ENCODE measurements around the gene CAMLG. TPM values are rescaled to one million over a fixed set of nuclear protein-coding genes. Genes with fewer than 3 reads are reported as not detected.
A peak's percentile ranks its signal among the peaks of the same experiment; 100 is the strongest.

CAMLG gene
- total and polyA plus RNA-seq, 2 of the 13 experiments (the other 11 are each of a cell fraction or from before 2014, with no cell fraction given) = 14.2 to 19.8 TPM

GRCh38 chr5:134738963-134739661 lies 764 bp downstream of the CAMLG start (continued):
- TF ChIP-seq TFDP2 (CRISPR knock-in tag; IDR thresholded peaks at IDR 0.05) = peak; percentile 85
- no peak for TF ChIP-seq HOXA9 (CRISPR knock-in tag; IDR thresholded peaks at IDR 0.05; ENCODE audit: borderline replicate concordance)
- TF ChIP-seq ZFY (CRISPR knock-in tag; IDR thresholded peaks at IDR 0.05) = no peak; the same call in 1 of the 2 replicates
- TF ChIP-seq ZNF574 (CRISPR knock-in tag; IDR thresholded peaks at IDR 0.05) = peak; percentile 42; the same call in 1 of the 2 replicates
- TF ChIP-seq ZBTB25 (CRISPR knock-in tag; IDR thresholded peaks at IDR 0.05) = peak; percentile 18; the same call in 1 of the 2 replicates
- TF ChIP-seq MXD4 (CRISPR knock-in tag; IDR thresholded peaks at IDR 0.05) = peak; percentile 68; the same call in 1 of the 2 replicates
- TF ChIP-seq, protein P1, sequence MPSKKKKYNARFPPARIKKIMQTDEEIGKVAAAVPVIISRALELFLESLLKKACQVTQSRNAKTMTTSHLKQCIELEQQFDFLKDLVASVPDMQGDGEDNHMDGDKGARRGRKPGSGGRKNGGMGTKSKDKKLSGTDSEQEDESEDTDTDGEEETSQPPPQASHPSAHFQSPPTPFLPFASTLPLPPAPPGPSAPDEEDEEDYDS (CRISPR knock-in tag; IDR thresholded peaks at IDR 0.05) = 0 out of 2 replicates have a peak, but pooled peaks have one; percentile 36
- TF ChIP-seq, protein P2, sequence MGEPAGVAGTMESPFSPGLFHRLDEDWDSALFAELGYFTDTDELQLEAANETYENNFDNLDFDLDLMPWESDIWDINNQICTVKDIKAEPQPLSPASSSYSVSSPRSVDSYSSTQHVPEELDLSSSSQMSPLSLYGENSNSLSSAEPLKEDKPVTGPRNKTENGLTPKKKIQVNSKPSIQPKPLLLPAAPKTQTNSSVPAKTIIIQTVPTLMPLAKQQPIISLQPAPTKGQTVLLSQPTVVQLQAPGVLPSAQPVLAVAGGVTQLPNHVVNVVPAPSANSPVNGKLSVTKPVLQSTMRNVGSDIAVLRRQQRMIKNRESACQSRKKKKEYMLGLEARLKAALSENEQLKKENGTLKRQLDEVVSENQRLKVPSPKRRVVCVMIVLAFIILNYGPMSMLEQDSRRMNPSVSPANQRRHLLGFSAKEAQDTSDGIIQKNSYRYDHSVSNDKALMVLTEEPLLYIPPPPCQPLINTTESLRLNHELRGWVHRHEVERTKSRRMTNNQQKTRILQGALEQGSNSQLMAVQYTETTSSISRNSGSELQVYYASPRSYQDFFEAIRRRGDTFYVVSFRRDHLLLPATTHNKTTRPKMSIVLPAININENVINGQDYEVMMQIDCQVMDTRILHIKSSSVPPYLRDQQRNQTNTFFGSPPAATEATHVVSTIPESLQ (CRISPR knock-in tag; conservative IDR thresholded peaks at IDR 0.05) = no peak
- TF ChIP-seq EP300 (IDR thresholded peaks at IDR 0.05; ENCODE audit: low read depth in 2 of 2, low read length in 2 of 2) = no peak
- TF ChIP-seq EP300 (CRISPR knock-in tag; IDR thresholded peaks at IDR 0.05; ENCODE audit: borderline replicate concordance) = peak; percentile 30; the same call in 1 of the 2 replicates
- 0 out of 2 replicates have a peak, but pooled peaks have one; percentile 31 for TF ChIP-seq ATF2 (CRISPR knock-in tag; IDR thresholded peaks at IDR 0.05)
- no peak for TF ChIP-seq HNRNPK (IDR thresholded peaks at IDR 0.05; ENCODE audit: low read depth, low read length, poor library complexity, severe bottlenecking)
- TF ChIP-seq SAP130 (CRISPR knock-in tag; IDR thresholded peaks at IDR 0.05; ENCODE audit: low read depth) = peak; percentile 52; the same call in 1 of the 2 replicates
- TF ChIP-seq ZNF724P (CRISPR knock-in tag; IDR thresholded peaks at IDR 0.05; ENCODE audit: borderline replicate concordance) = no peak; the same call in 1 of the 2 replicates
- TF ChIP-seq STAG1 (CRISPR knock-in tag; IDR thresholded peaks at IDR 0.05) = peak; percentile 13; the same call in 1 of the 2 replicates
- TF ChIP-seq, protein P3, sequence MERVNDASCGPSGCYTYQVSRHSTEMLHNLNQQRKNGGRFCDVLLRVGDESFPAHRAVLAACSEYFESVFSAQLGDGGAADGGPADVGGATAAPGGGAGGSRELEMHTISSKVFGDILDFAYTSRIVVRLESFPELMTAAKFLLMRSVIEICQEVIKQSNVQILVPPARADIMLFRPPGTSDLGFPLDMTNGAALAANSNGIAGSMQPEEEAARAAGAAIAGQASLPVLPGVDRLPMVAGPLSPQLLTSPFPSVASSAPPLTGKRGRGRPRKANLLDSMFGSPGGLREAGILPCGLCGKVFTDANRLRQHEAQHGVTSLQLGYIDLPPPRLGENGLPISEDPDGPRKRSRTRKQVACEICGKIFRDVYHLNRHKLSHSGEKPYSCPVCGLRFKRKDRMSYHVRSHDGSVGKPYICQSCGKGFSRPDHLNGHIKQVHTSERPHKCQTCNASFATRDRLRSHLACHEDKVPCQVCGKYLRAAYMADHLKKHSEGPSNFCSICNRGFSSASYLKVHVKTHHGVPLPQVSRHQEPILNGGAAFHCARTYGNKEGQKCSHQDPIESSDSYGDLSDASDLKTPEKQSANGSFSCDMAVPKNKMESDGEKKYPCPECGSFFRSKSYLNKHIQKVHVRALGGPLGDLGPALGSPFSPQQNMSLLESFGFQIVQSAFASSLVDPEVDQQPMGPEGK (CRISPR knock-in tag; IDR thresholded peaks at IDR 0.05) = peak; percentile 10; the same call in 1 of the 2 replicates
